Measurements from ENCODE around the gene GMDS.

DNA sequence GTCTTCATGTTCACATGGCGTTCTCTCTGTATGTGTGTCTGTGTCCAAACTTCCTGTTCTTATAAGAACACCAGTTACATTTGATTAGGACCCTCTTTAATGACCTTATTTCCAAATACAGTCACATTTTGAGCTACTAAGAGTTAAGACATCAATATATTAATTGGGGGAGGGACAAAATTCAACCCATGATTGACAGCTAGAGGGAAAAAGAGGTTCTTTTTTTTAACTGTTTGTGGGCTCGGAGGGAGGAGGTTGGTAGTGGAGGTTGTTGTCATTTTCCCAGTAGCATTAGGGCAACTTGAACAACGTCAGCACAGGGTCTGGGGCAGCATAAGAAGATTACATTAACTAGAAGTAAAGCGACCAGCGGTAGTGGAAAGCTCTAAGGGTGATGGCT lies 2.3 kb upstream of the GMDS start:
- no peak for TF ChIP-seq POLR2A (IDR thresholded peaks at IDR 0.05)
- TF ChIP-seq, protein P1, sequence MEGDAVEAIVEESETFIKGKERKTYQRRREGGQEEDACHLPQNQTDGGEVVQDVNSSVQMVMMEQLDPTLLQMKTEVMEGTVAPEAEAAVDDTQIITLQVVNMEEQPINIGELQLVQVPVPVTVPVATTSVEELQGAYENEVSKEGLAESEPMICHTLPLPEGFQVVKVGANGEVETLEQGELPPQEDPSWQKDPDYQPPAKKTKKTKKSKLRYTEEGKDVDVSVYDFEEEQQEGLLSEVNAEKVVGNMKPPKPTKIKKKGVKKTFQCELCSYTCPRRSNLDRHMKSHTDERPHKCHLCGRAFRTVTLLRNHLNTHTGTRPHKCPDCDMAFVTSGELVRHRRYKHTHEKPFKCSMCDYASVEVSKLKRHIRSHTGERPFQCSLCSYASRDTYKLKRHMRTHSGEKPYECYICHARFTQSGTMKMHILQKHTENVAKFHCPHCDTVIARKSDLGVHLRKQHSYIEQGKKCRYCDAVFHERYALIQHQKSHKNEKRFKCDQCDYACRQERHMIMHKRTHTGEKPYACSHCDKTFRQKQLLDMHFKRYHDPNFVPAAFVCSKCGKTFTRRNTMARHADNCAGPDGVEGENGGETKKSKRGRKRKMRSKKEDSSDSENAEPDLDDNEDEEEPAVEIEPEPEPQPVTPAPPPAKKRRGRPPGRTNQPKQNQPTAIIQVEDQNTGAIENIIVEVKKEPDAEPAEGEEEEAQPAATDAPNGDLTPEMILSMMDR (IDR thresholded peaks at IDR 0.05 in 4 of 5, conservative IDR thresholded peaks at IDR 0.05 in 1 of 5), result no peak

Measured in gastrocnemius medialis (tissue), 4 donors.